NCI-H1417 (cell line): Measurements from ENCODE around the gene MED22.
A peak's percentile ranks its signal among the peaks of the same experiment; 100 is the strongest.

Experiments used
- DNase-seq, 3 experiments: peaks; one replicate each; lab custom pipeline; 2025; lab: John Stamatoyannopoulos, UW

Gene MED22

GRCh38 chr9:133355881-133356357 lies 8.0 kb upstream of the MED22 start:
- peak in 2 of 3 experiments; percentile 61 to 72 for DNase-seq

GRCh38 chr9:133354766-133355165 lies 6.8 kb upstream of the MED22 start:
- no peak for DNase-seq

- no peak for DNase-seq
Observed at GRCh38 chr9:133353548-133353947, 5.6 kb upstream of the MED22 start.

GRCh38 chr9:133352635-133353340 lies 4.9 kb upstream of the MED22 start:
- DNase-seq = no peak

GRCh38 chr9:133351908-133352634 lies 4.1 kb upstream of the MED22 start:
- DNase-seq = peak in 1 of 3 experiments; percentile 22

GRCh38 chr9:133351526-133351907 lies 3.6 kb upstream of the MED22 start:
- no peak for DNase-seq

GRCh38 chr9:133349965-133350616 lies 2.2 kb upstream of the MED22 start:
- peak in 1 of 3 experiments; percentile 20 for DNase-seq

GRCh38 chr9:133348718-133349573 lies 1.0 kb upstream of the MED22 start:
- DNase-seq = no peak

- DNase-seq = peak in 2 of 3 experiments; percentile 77 to 81
Observed at GRCh38 chr9:133347515-133347984, 381 bp downstream of the MED22 start.

- DNase-seq = no peak
Observed at GRCh38 chr9:133346021-133346785, 1.7 kb downstream of the MED22 start.

- no peak for DNase-seq
Observed at GRCh38 chr9:133345596-133345995, 2.3 kb downstream of the MED22 start.

- no peak for DNase-seq
Observed at GRCh38 chr9:133344979-133345378, 3.0 kb downstream of the MED22 start.

- DNase-seq = no peak
Observed at GRCh38 chr9:133344071-133344470, 3.9 kb downstream of the MED22 start.

GRCh38 chr9:133342570-133342969 lies 5.4 kb downstream of the MED22 start:
- DNase-seq = no peak

GRCh38 chr9:133342069-133342406 lies 5.9 kb downstream of the MED22 start:
- no peak for DNase-seq

- no peak for DNase-seq
Observed at GRCh38 chr9:133341369-133342068, 6.4 kb downstream of the MED22 start.

GRCh38 chr9:133340916-133341315 lies 7.0 kb downstream of the MED22 start:
- DNase-seq = no peak

GRCh38 chr9:133340256-133340655 lies 7.7 kb downstream of the MED22 start:
- no peak for DNase-seq

- DNase-seq = no peak
Observed at GRCh38 chr9:133339641-133340040, 8.3 kb downstream of the MED22 start.
